Calu3 (cell line): ENCODE results near the gene ZBTB18. TPM values are rescaled to one million over a fixed set of nuclear protein-coding genes. Genes with fewer than 3 reads are reported as not detected.

ENCODE experiments used
- BruUV-seq: library from RNA; stranded (reverse); fragments of 400-500 nt; replicated peaks from 2 replicates; lab custom pipeline; 2021; lab: Mats Ljungman, UMichigan
- CTCF ChIA-PET: fragments of 300-600 bp; sonication (Branson Sonifier 250); formaldehyde crosslinking; loops from one replicate; lab custom pipeline; 2022; ENCODE audit warnings: antibody characterized with exemption; lab: Charles Lee
- DNase-seq: peaks from one replicate; pipeline ENCODE4 v3.0.0; 2022
- H3K27ac Mint-ChIP-seq: one replicate; pipeline ENCODE4 v1.8.0; 2022; ENCODE audit warnings: mixed read lengths; ENCODE audit not compliant: unreplicated experiment
- H3K27me3 Mint-ChIP-seq: one replicate; pipeline ENCODE4 v1.8.0; 2022; ENCODE audit warnings: mixed read lengths; ENCODE audit not compliant: unreplicated experiment
- H3K36me3 Mint-ChIP-seq: one replicate; pipeline ENCODE4 v1.8.0; 2022; ENCODE audit warnings: mild to moderate bottlenecking, moderate library complexity, mixed read lengths; ENCODE audit not compliant: insufficient read depth, unreplicated experiment
- H3K4me1 Mint-ChIP-seq: one replicate; pipeline ENCODE4 v1.8.0; 2022; ENCODE audit warnings: mild to moderate bottlenecking, low read depth, mixed read lengths; ENCODE audit not compliant: unreplicated experiment
- H3K4me3 Mint-ChIP-seq: one replicate; pipeline ENCODE4 v1.8.0; 2022; ENCODE audit warnings: mild to moderate bottlenecking, low read depth, moderate library complexity, mixed read lengths; ENCODE audit not compliant: unreplicated experiment
- H3K9me3 Mint-ChIP-seq: one replicate; pipeline ENCODE4 v1.8.0; 2022; ENCODE audit warnings: low read depth, mixed read lengths; ENCODE audit not compliant: unreplicated experiment
- CTCF ChIP-seq: fragments of 200-600 bp; IDR thresholded peaks from one replicate; pipeline ENCODE4 v1.8.0; 2022; ENCODE audit warnings: antibody characterized with exemption; ENCODE audit not compliant: unreplicated experiment
- intact Hi-C: fragments of 100-400 bp; cut with micrococcal nuclease; formaldehyde crosslinking; loops from one replicate; pipeline ENCODE4 v1.10.0; 2022; ENCODE audit not compliant: unreplicated experiment
- total RNA-seq: library from RNA; stranded (reverse); gene quantifications from 2 replicates; pipeline ENCODE4 v1.2.3, GENCODE V29; 2022

Gene ZBTB18
- total RNA-seq, 1 experiment from 2014 or later = 37.8 TPM

- TF ChIP-seq CTCF = no peak
- peaks cover 17% of the 10 kb centered on the region for H3K4me1 Mint-ChIP-seq
- no TSS peak for BruUV-seq
- H3K27me3 Mint-ChIP-seq = no peaks in the 10 kb centered on the region
- no peak overlapping the region for H3K4me3 Mint-ChIP-seq
- DNase-seq = no peak
- CTCF ChIA-PET = no interaction called here
- no peaks in the 10 kb centered on the region for H3K9me3 Mint-ChIP-seq
- no peak overlapping the region for H3K27ac Mint-ChIP-seq
- peaks cover 5% of the 10 kb centered on the region for H3K36me3 Mint-ChIP-seq
- intact Hi-C loops = no loop called here
Observed at GRCh38 chr1:244096691-244097090, 45.6 kb downstream of the ZBTB18 start.

- BruUV-seq = no TSS peak
- H3K4me1 Mint-ChIP-seq = peaks cover 6% of the 10 kb centered on the region
- no peak overlapping the region for H3K4me3 Mint-ChIP-seq
- no peak for DNase-seq
- no peaks in the 10 kb centered on the region for H3K27me3 Mint-ChIP-seq
- H3K9me3 Mint-ChIP-seq = no peaks in the 10 kb centered on the region
- CTCF ChIA-PET = no interaction called here
- intact Hi-C loops = no loop called here
- no peaks in the 10 kb centered on the region for H3K36me3 Mint-ChIP-seq
- no peak overlapping the region for H3K27ac Mint-ChIP-seq
- TF ChIP-seq CTCF = no peak
Observed at GRCh38 chr1:244097523-244098405, 46.7 kb downstream of the ZBTB18 start.

- peaks cover 5% of the 10 kb centered on the region for H3K4me1 Mint-ChIP-seq
- no peaks in the 10 kb centered on the region for H3K27me3 Mint-ChIP-seq
- no peak for TF ChIP-seq CTCF
- intact Hi-C loops = no loop called here
- DNase-seq = no peak
- CTCF ChIA-PET = no interaction called here
- no peak overlapping the region for H3K27ac Mint-ChIP-seq
- H3K36me3 Mint-ChIP-seq = no peaks in the 10 kb centered on the region
- H3K4me3 Mint-ChIP-seq = no peak overlapping the region
- H3K9me3 Mint-ChIP-seq = no peaks in the 10 kb centered on the region
- no TSS peak for BruUV-seq
Observed at GRCh38 chr1:244099258-244099930, 48.3 kb downstream of the ZBTB18 start.

- peaks cover 14% of the 10 kb centered on the region for H3K4me1 Mint-ChIP-seq
- no peaks in the 10 kb centered on the region for H3K27me3 Mint-ChIP-seq
- CTCF ChIA-PET = no interaction called here
- H3K36me3 Mint-ChIP-seq = no peaks in the 10 kb centered on the region
- H3K9me3 Mint-ChIP-seq = no peaks in the 10 kb centered on the region
- no peak overlapping the region for H3K4me3 Mint-ChIP-seq
- no peak for TF ChIP-seq CTCF
- no peak for DNase-seq
- BruUV-seq = no TSS peak
- intact Hi-C loops = no loop called here
- no peak overlapping the region for H3K27ac Mint-ChIP-seq
Observed at GRCh38 chr1:244100276-244100675, 49.2 kb downstream of the ZBTB18 start.
